GM19043 (cell line): ENCODE data around the gene CCDC159.
"Not testable (repeated sequence)": the region's sequence is repeated elsewhere in the genome, so short reads cannot be mapped to it uniquely, and the experiment has no call there.

Experiments used
- ATAC-seq: cut with Tn5 transposase; IDR thresholded peaks from one replicate; pipeline ENCODE4 v1.9.1; 2021; ENCODE audit warnings: low read depth; ENCODE audit not compliant: unreplicated experiment

The CCDC159 gene

GRCh38 chr19:11346104-11346940 is at the start of gene CCDC159, which contains the start of gene TMEM205:
Gene CCDC159 (plus strand): TSS chr19:11346519. CDS start chr19:11346607, 88 bp downstream.
Gene TMEM205 (minus strand): TSS chr19:11346268. CDS start chr19:11345619, 649 bp downstream.
- peak; percentile 77 for ATAC-seq

- no peak for ATAC-seq
Measured at GRCh38 chr19:11299946-11300810, 46.1 kb upstream of the CCDC159 start.

GRCh38 chr19:11300811-11301120 is 45.6 kb upstream of the CCDC159 start:
- ATAC-seq, result no peak

GRCh38 chr19:11304936-11305335 is 41.4 kb upstream of the CCDC159 start:
- ATAC-seq, result no peak

GRCh38 chr19:11306337-11306736 is 40.0 kb upstream of the CCDC159 start:
- no peak for ATAC-seq

GRCh38 chr19:11320278-11320995 is 25.9 kb upstream of the CCDC159 start:
- ATAC-seq, result not testable (repeated sequence)

- no peak for ATAC-seq
Measured at GRCh38 chr19:11321191-11322126, 24.9 kb upstream of the CCDC159 start.

- no peak for ATAC-seq
Measured at GRCh38 chr19:11322269-11323024, 23.9 kb upstream of the CCDC159 start.

- ATAC-seq, result no peak
Measured at GRCh38 chr19:11323601-11324078, 22.7 kb upstream of the CCDC159 start.

- ATAC-seq, result no peak
Measured at GRCh38 chr19:11324079-11324661, 22.1 kb upstream of the CCDC159 start.

GRCh38 chr19:11324748-11325389 is 21.4 kb upstream of the CCDC159 start:
- ATAC-seq, result no peak

GRCh38 chr19:11325544-11325943 is 20.8 kb upstream of the CCDC159 start:
- no peak for ATAC-seq

GRCh38 chr19:11330127-11330526 is 16.2 kb upstream of the CCDC159 start:
- ATAC-seq, result no peak

- no peak for ATAC-seq
Measured at GRCh38 chr19:11331502-11331901, 14.8 kb upstream of the CCDC159 start.

- no peak for ATAC-seq
Measured at GRCh38 chr19:11332822-11333221, 13.5 kb upstream of the CCDC159 start.

- ATAC-seq, result not testable (repeated sequence)
Measured at GRCh38 chr19:11333838-11334237, 12.5 kb upstream of the CCDC159 start.

- no peak for ATAC-seq
Measured at GRCh38 chr19:11335449-11336146, 10.7 kb upstream of the CCDC159 start.
